PC-9 (cell line): Measurements from ENCODE around the gene RAB20. TPM values are rescaled to one million over a fixed set of nuclear protein-coding genes. Genes with fewer than 3 reads are reported as not detected.

Experiments used
- BruUV-seq: library from RNA; stranded (reverse); fragments of 400-500 nt; replicated peaks from 2 replicates; lab custom pipeline; 2021; lab: Mats Ljungman, UMichigan
- CTCF ChIA-PET: fragments of 300-600 bp; sonication (Branson Sonifier 250); formaldehyde crosslinking; loops from one replicate; lab custom pipeline; 2022; ENCODE audit warnings: antibody characterized with exemption; lab: Charles Lee
- POLR2A ChIA-PET: fragments of 300-600 bp; sonication (Branson Sonifier 250); formaldehyde crosslinking; loops from one replicate; lab custom pipeline; 2022; ENCODE audit warnings: antibody characterized with exemption; ENCODE audit not compliant: unreplicated experiment; lab: Charles Lee
- DNase-seq, 2 experiments: peaks; one replicate each; pipeline versions ENCODE4 v3.0.0 to v3.0.0-alpha.2; 2015 to 2022; ENCODE audit warnings: mixed read lengths in 1 of 2
- H2AFZ ChIP-seq: fragments of 200-600 bp; sonication (generic); 2 replicates; pipeline ENCODE4 v1.8.1; 2017; ENCODE audit warnings: antibody characterized with exemption
- H3F3A ChIP-seq: fragments of 200-600 bp; sonication (generic); 2 replicates; pipeline ENCODE4 v1.8.1; 2017; ENCODE audit warnings: antibody characterized with exemption, mild to moderate bottlenecking, low read depth; ENCODE audit not compliant: insufficient read depth
- H3K27ac ChIP-seq: fragments of 200-600 bp; sonication (generic); 2 replicates; pipeline ENCODE4 v1.6.1; 2016; ENCODE audit warnings: mixed run types
- H3K27me3 ChIP-seq: fragments of 200-600 bp; sonication (generic); 2 replicates; pipeline ENCODE4 v1.6.1; 2016; ENCODE audit warnings: low read depth, mixed run types; ENCODE audit not compliant: insufficient read depth
- H3K36me3 ChIP-seq: fragments of 200-600 bp; sonication (generic); 2 replicates; pipeline ENCODE4 v1.6.1; 2016; ENCODE audit warnings: low read depth, mixed run types
- H3K4me1 ChIP-seq: fragments of 200-600 bp; sonication (generic); replicated peaks from 2 replicates; pipeline ENCODE4 v1.6.1; 2016; ENCODE audit warnings: mixed run types; ENCODE audit not compliant: insufficient read depth
- H3K4me2 ChIP-seq: fragments of 200-600 bp; sonication (generic); 2 replicates; pipeline ENCODE4 v1.6.1; 2017; ENCODE audit warnings: mixed run types
- H3K4me3 ChIP-seq: fragments of 200-600 bp; sonication (generic); 2 replicates; pipeline ENCODE4 v1.6.1; 2016; ENCODE audit warnings: mixed run types
- H3K79me2 ChIP-seq: fragments of 200-600 bp; sonication (generic); 2 replicates; pipeline ENCODE4 v1.6.1; 2017; ENCODE audit warnings: low read depth, mixed run types
- H3K9me2 ChIP-seq: fragments of 200-600 bp; sonication (generic); 2 replicates; pipeline ENCODE4 v1.8.1; 2017; ENCODE audit warnings: mild to moderate bottlenecking; ENCODE audit not compliant: insufficient read depth
- H3K9me3 ChIP-seq: fragments of 200-600 bp; sonication (generic); 2 replicates; pipeline ENCODE4 v1.8.1; 2016; ENCODE audit warnings: low read depth; ENCODE audit not compliant: insufficient read depth
- H4K20me1 ChIP-seq: fragments of 200-600 bp; sonication (generic); 2 replicates; pipeline ENCODE4 v1.8.1; 2017; ENCODE audit not compliant: insufficient read depth
- EZH2 ChIP-seq: fragments of 200-600 bp; sonication (generic); IDR thresholded peaks from 2 replicates; pipeline ENCODE4 v1.8.0; 2017; ENCODE audit warnings: antibody characterized with exemption, low read depth
- intact Hi-C: fragments of 100-400 bp; cut with micrococcal nuclease; formaldehyde crosslinking; loops from one replicate; pipeline ENCODE4 v1.10.0; 2022; ENCODE audit not compliant: unreplicated experiment
- total RNA-seq: library from RNA; stranded (reverse); gene quantifications from 2 replicates; pipeline ENCODE4 v1.2.3, GENCODE V29; 2021
- TF ChIP-seq, protein P1 (sequence below): fragments of 200-600 bp; sonication (generic); conservative IDR thresholded peaks from 2 replicates; pipeline ENCODE4 v1.6.1; 2017; ENCODE audit warnings: mixed run types, antibody characterized with exemption, mild to moderate bottlenecking, moderate library complexity

RAB20 gene
- total RNA-seq, 1 experiment from 2014 or later = 31.9 TPM

DNA sequence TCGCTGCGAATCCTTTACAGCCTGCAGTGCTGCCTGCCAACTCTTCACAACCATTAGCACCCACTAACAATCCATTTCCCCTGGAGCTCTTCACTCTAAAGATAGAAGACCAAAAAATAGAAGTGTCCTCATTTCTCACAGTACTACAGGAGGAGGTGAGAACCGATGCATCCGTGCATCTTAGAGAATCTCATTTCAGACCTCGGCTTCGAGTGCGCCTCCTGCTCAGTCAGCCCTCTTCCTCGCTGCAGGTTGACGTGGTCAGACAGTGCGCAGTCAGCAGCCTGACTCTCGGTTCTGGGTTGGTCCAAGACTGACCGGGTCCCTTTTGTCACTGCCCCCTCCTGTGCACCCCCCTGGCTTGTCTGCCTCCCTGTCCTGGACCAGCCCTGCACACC lies 85.3 kb downstream of the RAB20 start:
- H3K9me3 ChIP-seq = no peaks in the 10 kb centered on the region
- no peak for TF ChIP-seq EZH2
- TF ChIP-seq, protein P1, sequence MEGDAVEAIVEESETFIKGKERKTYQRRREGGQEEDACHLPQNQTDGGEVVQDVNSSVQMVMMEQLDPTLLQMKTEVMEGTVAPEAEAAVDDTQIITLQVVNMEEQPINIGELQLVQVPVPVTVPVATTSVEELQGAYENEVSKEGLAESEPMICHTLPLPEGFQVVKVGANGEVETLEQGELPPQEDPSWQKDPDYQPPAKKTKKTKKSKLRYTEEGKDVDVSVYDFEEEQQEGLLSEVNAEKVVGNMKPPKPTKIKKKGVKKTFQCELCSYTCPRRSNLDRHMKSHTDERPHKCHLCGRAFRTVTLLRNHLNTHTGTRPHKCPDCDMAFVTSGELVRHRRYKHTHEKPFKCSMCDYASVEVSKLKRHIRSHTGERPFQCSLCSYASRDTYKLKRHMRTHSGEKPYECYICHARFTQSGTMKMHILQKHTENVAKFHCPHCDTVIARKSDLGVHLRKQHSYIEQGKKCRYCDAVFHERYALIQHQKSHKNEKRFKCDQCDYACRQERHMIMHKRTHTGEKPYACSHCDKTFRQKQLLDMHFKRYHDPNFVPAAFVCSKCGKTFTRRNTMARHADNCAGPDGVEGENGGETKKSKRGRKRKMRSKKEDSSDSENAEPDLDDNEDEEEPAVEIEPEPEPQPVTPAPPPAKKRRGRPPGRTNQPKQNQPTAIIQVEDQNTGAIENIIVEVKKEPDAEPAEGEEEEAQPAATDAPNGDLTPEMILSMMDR = no peak
- no peak overlapping the region for H3K27ac ChIP-seq
- H3K4me1 ChIP-seq = 0 out of 2 replicates have a peak, but pooled peaks cover 4% of the 10 kb centered on the region
- no peak overlapping the region for H3K4me2 ChIP-seq
- no peaks in the 10 kb centered on the region for H4K20me1 ChIP-seq
- no peaks in the 10 kb centered on the region for H3K36me3 ChIP-seq
- H3K9me2 ChIP-seq = no peaks in the 10 kb centered on the region
- DNase-seq = no peak
- H3K4me3 ChIP-seq = no peak overlapping the region
- no peaks in the 10 kb centered on the region for H3K79me2 ChIP-seq
- CTCF ChIA-PET = no interaction called here
- intact Hi-C loops = no loop called here
- H3K27me3 ChIP-seq = peaks cover 8% of the 10 kb centered on the region
- BruUV-seq = no TSS peak
- H2AFZ ChIP-seq = no peak overlapping the region
- POLR2A ChIA-PET = no interaction called here
- H3F3A ChIP-seq = 0 out of 2 replicates have a peak, but pooled peaks cover 3% of the 10 kb centered on the region

DNA sequence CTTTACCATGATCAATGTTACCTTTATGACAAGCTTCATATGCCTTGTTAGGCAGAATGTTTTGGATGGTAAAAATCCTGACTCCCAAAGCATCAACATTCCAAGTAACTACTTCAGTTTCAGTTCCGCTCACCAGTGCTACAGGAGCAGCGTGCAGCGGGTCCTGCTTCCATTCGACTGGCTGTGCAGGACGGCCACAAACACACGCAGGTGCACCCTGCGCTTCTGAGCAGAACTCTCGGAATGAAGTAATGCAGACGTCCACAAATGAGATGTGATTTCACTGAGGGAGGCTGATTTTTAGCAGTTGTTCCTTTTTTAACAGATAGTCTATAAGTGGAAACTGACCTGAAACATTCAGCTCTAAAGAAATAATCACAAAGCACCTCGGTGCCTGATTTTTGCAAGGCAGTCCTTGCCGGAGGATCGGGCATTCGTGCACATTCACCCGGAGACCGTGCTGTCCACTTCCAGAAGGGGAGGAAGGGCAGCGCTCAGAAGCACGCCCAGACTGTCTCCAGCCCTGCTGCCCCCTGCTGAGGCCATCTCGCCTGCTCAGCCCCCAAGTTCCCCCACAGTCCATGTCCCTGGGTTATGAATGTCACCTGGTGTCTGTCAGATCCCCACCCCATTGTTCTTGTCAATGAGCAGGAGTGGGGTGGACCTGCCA lies 85.8 kb downstream of the RAB20 start:
- Histone ChIP-seq H3K4me1 (0 out of 2 replicates have a peak, but pooled peaks cover 4% of the 10 kb centered on the region), H3K36me3 (no peaks in the 10 kb centered on the region), H2AFZ (no peak overlapping the region), H3K27ac (no peak overlapping the region), H4K20me1 (no peaks in the 10 kb centered on the region), H3F3A (0 out of 2 replicates have a peak, but pooled peaks cover 3% of the 10 kb centered on the region), H3K9me3 (no peaks in the 10 kb centered on the region), H3K27me3 (peaks cover 6% of the 10 kb centered on the region), H3K9me2 (no peaks in the 10 kb centered on the region), H3K79me2 (no peaks in the 10 kb centered on the region), H3K4me3 (no peak overlapping the region), H3K4me2 (no peak overlapping the region)
- intact Hi-C loops = no loop called here
- no peak for DNase-seq
- TF ChIP-seq EZH2 = no peak
- TF ChIP-seq, protein P1 = no peak
- ChIA-PET CTCF (no interaction called here), POLR2A (no interaction called here)
- no TSS peak for BruUV-seq

DNA sequence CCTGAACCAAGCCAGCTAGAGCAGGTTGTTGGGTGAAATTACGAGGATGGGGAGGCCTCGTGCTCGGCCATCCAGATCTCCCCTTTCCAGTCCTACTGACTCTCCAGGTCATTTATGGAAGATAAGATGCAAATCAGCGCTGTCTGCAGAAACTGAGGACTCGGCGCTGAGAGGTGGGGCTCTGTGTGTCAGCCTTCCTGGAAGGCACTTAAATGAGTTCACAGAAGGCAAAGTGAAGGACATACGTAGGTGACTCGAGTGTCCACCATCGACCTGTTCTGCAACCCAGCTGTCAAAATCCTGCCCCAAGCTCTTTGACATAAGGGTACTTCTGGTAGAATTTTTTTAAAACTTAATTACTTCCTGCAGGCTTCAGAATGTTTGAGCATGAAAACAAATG lies 86.4 kb downstream of the RAB20 start:
- Histone ChIP-seq H3K4me1 (0 out of 2 replicates have a peak, but pooled peaks cover 4% of the 10 kb centered on the region), H4K20me1 (no peaks in the 10 kb centered on the region), H3K79me2 (no peaks in the 10 kb centered on the region), H2AFZ (no peak overlapping the region), H3F3A (0 out of 2 replicates have a peak, but pooled peaks cover 3% of the 10 kb centered on the region), H3K4me3 (no peak overlapping the region), H3K9me2 (no peaks in the 10 kb centered on the region), H3K9me3 (no peaks in the 10 kb centered on the region), H3K4me2 (no peak overlapping the region), H3K36me3 (no peaks in the 10 kb centered on the region), H3K27ac (no peak overlapping the region), H3K27me3 (peaks cover under 1% of the 10 kb centered on the region; the same call in 1 of the 2 replicates)
- no TSS peak for BruUV-seq
- TF ChIP-seq, protein P1 = no peak
- TF ChIP-seq EZH2 = no peak
- no peak for DNase-seq
- intact Hi-C loops = no loop called here
- ChIA-PET POLR2A (no interaction called here), CTCF (no interaction called here)
